Mesendoderm (in vitro differentiated cells): ENCODE results near the gene TNIK.

Experiments
- DNase-seq: peaks from one replicate; pipeline ENCODE4 v3.0.0; 2013
- H2AK5ac ChIP-seq: 2 replicates; pipeline ENCODE4 v1.6.1; 2013; ENCODE audit warnings: low read length, inconsistent platforms
- H2BK120ac ChIP-seq: 2 replicates; pipeline ENCODE4 v1.6.1; 2013; ENCODE audit warnings: low read depth, mild to moderate bottlenecking, low read length, moderate library complexity, mixed read lengths
- H2BK15ac ChIP-seq: replicated peaks from 2 replicates; pipeline ENCODE4 v1.6.1; 2013; ENCODE audit warnings: low read depth, mild to moderate bottlenecking, moderate library complexity
- H2BK5ac ChIP-seq: 2 replicates; pipeline ENCODE4 v1.6.1; 2013; ENCODE audit warnings: low read length, inconsistent platforms
- H3K18ac ChIP-seq: 2 replicates; pipeline ENCODE4 v1.6.1; 2013; ENCODE audit warnings: mild to moderate bottlenecking, low read length, mixed read lengths
- H3K23ac ChIP-seq: one replicate; pipeline ENCODE4 v1.6.1; 2013; ENCODE audit warnings: low read length
- H3K27ac ChIP-seq: 2 replicates; pipeline ENCODE4 v1.5.1; 2013; ENCODE audit warnings: low read depth, mild to moderate bottlenecking, inconsistent platforms, low read length, moderate library complexity
- H3K27me3 ChIP-seq: 2 replicates; pipeline ENCODE4 v1.6.1; 2013; ENCODE audit warnings: low read length, control low read depth, mild to moderate bottlenecking, inconsistent platforms; ENCODE audit not compliant: insufficient read depth, poor library complexity
- H3K36me3 ChIP-seq: 2 replicates; pipeline ENCODE4 v1.6.1; 2013; ENCODE audit warnings: low read length, inconsistent platforms; ENCODE audit not compliant: control insufficient read depth, insufficient read depth
- H3K4ac ChIP-seq: one replicate; pipeline ENCODE4 v1.6.1; 2013; ENCODE audit warnings: low read depth, mild to moderate bottlenecking, low read length, moderate library complexity
- H3K4me1 ChIP-seq: 2 replicates; pipeline ENCODE4 v1.6.1; 2013; ENCODE audit warnings: low read depth, low read length, inconsistent platforms; ENCODE audit not compliant: control insufficient read depth
- H3K4me2 ChIP-seq: 2 replicates; pipeline ENCODE4 v1.6.1; 2013; ENCODE audit warnings: low read length
- H3K4me3 ChIP-seq: 2 replicates; pipeline ENCODE4 v1.5.1; 2013; ENCODE audit warnings: mild to moderate bottlenecking, low read length
- H3K56ac ChIP-seq: one replicate; pipeline ENCODE4 v1.6.1; 2013; ENCODE audit warnings: low read length
- H3K79me1 ChIP-seq: 2 replicates; pipeline ENCODE4 v1.6.1; 2013; ENCODE audit warnings: low read length, inconsistent platforms
- H3K79me2 ChIP-seq: 2 replicates; pipeline ENCODE4 v1.6.1; 2013; ENCODE audit warnings: mild to moderate bottlenecking, low read length; ENCODE audit not compliant: control insufficient read depth, insufficient read depth
- H3K9ac ChIP-seq: 2 replicates; pipeline ENCODE4 v1.6.1; 2013; ENCODE audit warnings: low read length, inconsistent platforms
- H4K5ac ChIP-seq: one replicate; pipeline ENCODE4 v1.6.1; 2013; ENCODE audit warnings: low read length
- H4K8ac ChIP-seq: one replicate; pipeline ENCODE4 v1.6.1; 2013; ENCODE audit warnings: low read depth, mild to moderate bottlenecking, control low read depth, low read length, moderate library complexity
- WGBS: extraction: QIAGEN DNeasy Blood & Tissue Kit; methylation state at CpG from one replicate; pipeline ENCODE4 v1.1.7; 2013; ENCODE audit warnings: low lambda C conversion rate, missing lambda C conversion rate; ENCODE audit not compliant: insufficient coverage; ENCODE audit errors: extremely low coverage; 5-methylcytosine and 5-hydroxymethylcytosine counted together

TNIK gene

DNA sequence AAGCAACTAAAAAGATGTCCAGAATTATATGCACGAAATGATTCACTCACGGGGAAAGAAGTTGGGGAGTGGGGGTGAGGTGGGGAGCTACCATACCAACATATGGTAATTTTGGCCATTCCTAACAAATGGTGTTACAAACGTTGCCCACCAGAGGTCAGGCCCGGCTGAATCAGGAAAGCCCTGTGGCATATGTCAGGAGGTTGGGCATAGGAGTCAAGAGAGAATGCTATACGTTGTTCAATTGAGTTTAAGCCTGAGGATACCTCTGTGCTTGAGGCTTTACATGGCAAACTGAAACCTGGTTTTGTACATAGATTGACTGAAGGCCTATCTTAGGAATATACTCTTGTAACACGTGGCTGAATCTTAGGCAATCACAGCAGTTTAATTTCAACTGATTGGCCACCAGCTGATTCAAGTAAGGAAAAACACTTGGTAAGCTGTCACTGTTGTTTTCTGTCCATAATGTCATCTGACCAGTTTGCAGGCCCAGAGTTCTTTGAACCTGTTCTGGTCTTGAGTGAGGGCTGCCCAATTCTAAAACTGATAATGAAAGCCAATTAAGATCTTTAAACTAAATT is 410.3 kb downstream of the TNIK start:
- no peak overlapping the region for H3K18ac ChIP-seq
- no peaks in the 10 kb centered on the region for H3K36me3 ChIP-seq
- no peaks in the 10 kb centered on the region for H3K27me3 ChIP-seq
- no peak overlapping the region for H4K5ac ChIP-seq
- H3K9ac ChIP-seq: no peak overlapping the region
- no peak overlapping the region for H2BK5ac ChIP-seq
- no peak overlapping the region for H3K4me3 ChIP-seq
- H3K4me1 ChIP-seq: no peaks in the 10 kb centered on the region
- H3K4me2 ChIP-seq: no peak overlapping the region
- H2BK15ac ChIP-seq: no peak overlapping the region
- H3K27ac ChIP-seq: no peak overlapping the region
- DNase-seq: peak; percentile 81
- H3K79me2 ChIP-seq: no peaks in the 10 kb centered on the region
- H3K4ac ChIP-seq: no peak overlapping the region
- whole genome bisulfite sequencing: no CpG with 5 or more reads among the region's 6 CpGs
- H2BK120ac ChIP-seq: no peak overlapping the region
- no peak overlapping the region for H2AK5ac ChIP-seq
- H3K79me1 ChIP-seq: no peaks in the 10 kb centered on the region
- H3K23ac ChIP-seq: no peak overlapping the region
- H3K56ac ChIP-seq: no peak overlapping the region
- no peak overlapping the region for H4K8ac ChIP-seq

DNA sequence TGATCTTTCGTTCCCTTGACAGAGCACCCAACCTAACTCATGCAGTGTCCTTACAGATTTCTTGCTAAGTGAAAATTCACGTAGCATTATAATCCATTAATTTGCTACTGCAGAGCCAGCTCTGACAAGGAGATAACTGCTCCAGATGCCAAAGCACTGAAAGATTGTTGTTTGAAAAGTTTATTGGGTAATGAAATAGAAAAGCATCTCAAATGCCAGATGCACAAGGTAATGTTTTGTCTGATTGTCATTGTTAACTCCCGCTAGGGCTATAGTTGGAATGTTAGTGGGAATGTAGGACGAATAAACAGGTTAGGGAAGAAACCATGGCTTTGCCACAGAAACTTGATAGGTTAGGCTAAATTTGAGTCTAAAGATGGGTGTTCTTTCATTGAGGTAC is 413.4 kb downstream of the TNIK start:
- no peak overlapping the region for H3K27ac ChIP-seq
- no peak overlapping the region for H3K56ac ChIP-seq
- no peak overlapping the region for H2BK120ac ChIP-seq
- H3K9ac ChIP-seq: no peak overlapping the region
- H2AK5ac ChIP-seq: no peak overlapping the region
- H3K23ac ChIP-seq: no peak overlapping the region
- DNase-seq: no peak
- no peak overlapping the region for H3K4me3 ChIP-seq
- no peak overlapping the region for H3K4me2 ChIP-seq
- H4K8ac ChIP-seq: no peak overlapping the region
- no peaks in the 10 kb centered on the region for H3K4me1 ChIP-seq
- no peaks in the 10 kb centered on the region for H3K79me1 ChIP-seq
- H2BK15ac ChIP-seq: no peak overlapping the region
- H3K27me3 ChIP-seq: no peaks in the 10 kb centered on the region
- no peaks in the 10 kb centered on the region for H3K36me3 ChIP-seq
- H4K5ac ChIP-seq: no peak overlapping the region
- H2BK5ac ChIP-seq: no peak overlapping the region
- H3K18ac ChIP-seq: no peak overlapping the region
- no CpG with 5 or more reads among the region's 4 CpGs for WGBS
- no peak overlapping the region for H3K4ac ChIP-seq
- no peaks in the 10 kb centered on the region for H3K79me2 ChIP-seq

DNA sequence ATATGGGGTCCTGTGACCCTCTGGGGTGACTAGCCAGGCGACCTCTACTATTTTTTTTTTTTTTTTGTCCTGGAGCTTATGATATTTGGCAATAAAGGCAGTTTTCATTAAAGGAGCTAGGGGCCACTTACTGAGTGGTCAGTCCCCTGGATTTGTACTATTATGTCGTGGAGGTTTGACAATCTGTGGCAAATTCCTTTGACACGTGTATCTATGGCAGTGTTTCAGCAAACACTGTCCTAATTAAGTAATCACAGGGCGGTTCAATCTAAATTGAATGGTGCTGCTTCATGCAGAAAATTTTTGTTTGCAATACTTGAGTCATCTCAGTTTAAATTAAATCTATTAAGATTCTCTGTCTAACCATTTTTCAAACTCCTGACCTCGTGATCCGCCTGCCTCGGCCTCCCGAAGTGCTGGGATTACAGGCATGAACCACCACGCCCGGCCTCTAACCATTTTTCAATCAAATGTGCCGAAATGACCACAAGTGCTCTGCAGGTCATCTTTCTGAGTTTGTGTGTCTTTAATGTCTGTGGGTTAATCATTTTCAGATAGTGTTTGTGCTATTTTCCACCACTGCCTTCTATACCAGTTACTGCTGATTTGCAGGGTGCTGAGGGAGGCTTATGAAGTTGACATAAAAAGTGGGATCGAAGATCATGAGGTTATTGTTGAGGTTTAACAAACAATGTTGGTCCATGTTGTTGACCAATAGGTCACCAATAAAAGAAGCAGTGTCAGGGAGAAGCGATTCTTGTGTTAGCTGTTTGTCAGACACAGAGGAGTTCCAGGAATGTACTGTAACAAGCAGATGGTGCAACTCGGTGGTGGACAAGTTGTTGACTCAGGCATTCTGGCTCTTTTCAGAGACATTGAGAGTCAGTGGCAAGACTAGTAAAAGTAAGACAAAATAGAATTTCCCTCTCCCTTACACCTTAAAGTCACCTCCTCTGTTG is 415.1 kb downstream of the TNIK start:
- no peaks in the 10 kb centered on the region for H3K4me1 ChIP-seq
- H4K5ac ChIP-seq: no peak overlapping the region
- H3K79me2 ChIP-seq: no peaks in the 10 kb centered on the region
- H3K27ac ChIP-seq: no peak overlapping the region
- H3K56ac ChIP-seq: no peak overlapping the region
- H2BK5ac ChIP-seq: no peak overlapping the region
- H2BK15ac ChIP-seq: no peak overlapping the region
- no peak overlapping the region for H4K8ac ChIP-seq
- H3K18ac ChIP-seq: no peak overlapping the region
- no peaks in the 10 kb centered on the region for H3K79me1 ChIP-seq
- no peak overlapping the region for H3K4ac ChIP-seq
- no peak overlapping the region for H3K9ac ChIP-seq
- WGBS: no CpG with 5 or more reads among the region's 14 CpGs
- H2AK5ac ChIP-seq: no peak overlapping the region
- no peak overlapping the region for H2BK120ac ChIP-seq
- DNase-seq: no peak
- H3K36me3 ChIP-seq: no peaks in the 10 kb centered on the region
- no peaks in the 10 kb centered on the region for H3K27me3 ChIP-seq
- no peak overlapping the region for H3K4me2 ChIP-seq
- H3K4me3 ChIP-seq: no peak overlapping the region
- H3K23ac ChIP-seq: no peak overlapping the region

DNA sequence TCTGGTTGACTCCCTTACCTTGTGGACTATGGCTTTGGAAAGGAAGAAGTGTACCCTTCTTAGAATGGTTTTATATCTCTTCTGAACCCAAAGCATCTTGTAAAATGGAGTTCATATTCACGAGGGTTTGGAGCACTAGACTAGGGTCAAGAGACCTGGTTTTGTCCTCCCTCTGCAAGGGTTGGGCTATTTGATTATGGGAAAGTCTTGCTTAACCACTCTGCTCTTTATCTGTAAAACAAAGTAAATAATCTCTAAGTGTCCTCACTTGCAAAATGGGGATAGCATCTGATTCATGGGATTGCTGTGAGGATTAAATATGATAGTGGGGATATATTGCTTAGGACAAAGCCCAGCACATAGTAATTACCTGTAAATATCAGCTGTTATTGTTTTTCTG is 415.8 kb downstream of the TNIK start:
- Histone ChIP-seq H3K4me1 (no peaks in the 10 kb centered on the region), H3K18ac (no peak overlapping the region), H2BK120ac (no peak overlapping the region), H2BK15ac (no peak overlapping the region), H3K27ac (no peak overlapping the region), H3K23ac (no peak overlapping the region), H3K36me3 (no peaks in the 10 kb centered on the region), H3K79me1 (no peaks in the 10 kb centered on the region), H3K4me3 (no peak overlapping the region), H3K27me3 (no peaks in the 10 kb centered on the region), H2BK5ac (no peak overlapping the region), H4K5ac (no peak overlapping the region), H3K56ac (no peak overlapping the region), H2AK5ac (no peak overlapping the region), H3K9ac (no peak overlapping the region), H3K4ac (no peak overlapping the region), H3K79me2 (no peaks in the 10 kb centered on the region), H4K8ac (no peak overlapping the region), H3K4me2 (no peak overlapping the region)
- WGBS: no CpG with 5 or more reads among the region's 1 CpG
- no peak for DNase-seq

DNA sequence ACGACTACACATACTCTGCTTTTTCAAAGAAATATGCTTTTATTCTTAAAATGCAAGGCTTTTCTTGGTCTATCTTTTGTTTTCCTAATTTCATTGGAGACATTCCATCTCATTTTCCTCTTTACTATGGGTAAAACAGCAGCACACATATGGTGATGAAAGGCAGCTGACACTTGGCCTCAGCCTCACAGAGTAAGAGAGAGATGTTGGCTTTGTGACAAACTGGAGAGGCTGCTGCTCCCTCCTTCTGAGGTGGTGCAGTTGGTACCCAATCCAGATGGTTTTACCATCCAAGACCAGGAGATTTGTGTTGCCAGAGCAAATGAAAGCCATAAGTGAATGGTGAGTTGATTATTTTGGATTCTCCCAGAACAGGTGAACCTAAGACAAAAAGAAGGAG is 420.5 kb downstream of the TNIK start:
- no peaks in the 10 kb centered on the region for H3K27me3 ChIP-seq
- DNase-seq: no peak

More for the DNA sequence above, 420.5 kb downstream of the TNIK start:
- Histone ChIP-seq H4K5ac (no peak overlapping the region), H3K79me1 (no peaks in the 10 kb centered on the region), H3K27ac (no peak overlapping the region), H2BK5ac (no peak overlapping the region), H3K4ac (no peak overlapping the region), H3K56ac (no peak overlapping the region), H3K4me1 (no peaks in the 10 kb centered on the region), H3K4me2 (no peak overlapping the region), H3K79me2 (no peaks in the 10 kb centered on the region), H2BK15ac (no peak overlapping the region), H3K36me3 (no peaks in the 10 kb centered on the region), H4K8ac (no peak overlapping the region), H3K18ac (no peak overlapping the region), H2BK120ac (no peak overlapping the region), H2AK5ac (no peak overlapping the region), H3K4me3 (no peak overlapping the region), H3K23ac (no peak overlapping the region), H3K9ac (no peak overlapping the region)
- WGBS: no CpG with 5 or more reads among the region's 1 CpG
